GM21737 (cell line): ENCODE measurements around the gene U2AF2.
"Not testable (repeated sequence)": the region's sequence is repeated elsewhere in the genome, so short reads cannot be mapped to it uniquely, and the experiment has no call there.

Source experiments
- ATAC-seq: cut with Tn5 transposase; IDR thresholded peaks from one replicate; pipeline ENCODE4 v1.9.1; 2021; ENCODE audit warnings: mild to moderate bottlenecking, moderate library complexity; ENCODE audit not compliant: unreplicated experiment

Gene U2AF2

DNA sequence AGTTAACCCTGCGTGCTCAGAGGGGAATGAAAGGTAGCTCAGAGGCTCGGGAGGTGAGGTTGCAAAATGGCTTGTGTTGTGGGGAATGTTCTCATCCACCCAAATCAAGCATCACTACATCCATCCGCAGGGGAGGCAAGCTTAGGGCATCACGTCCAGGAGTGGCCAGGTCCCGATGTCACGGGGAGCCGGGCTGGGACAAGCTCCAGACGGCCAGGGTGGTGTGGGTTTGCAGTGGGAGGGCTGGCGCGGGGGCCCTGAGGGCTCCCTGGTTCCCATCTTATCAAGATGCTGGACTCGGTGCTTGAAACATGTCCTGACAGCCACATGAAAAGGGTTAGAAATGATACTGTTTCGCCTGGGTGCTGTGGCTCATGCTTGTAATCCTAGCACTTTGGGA lies 46.0 kb downstream of the U2AF2 start:
- ATAC-seq = no peak

DNA sequence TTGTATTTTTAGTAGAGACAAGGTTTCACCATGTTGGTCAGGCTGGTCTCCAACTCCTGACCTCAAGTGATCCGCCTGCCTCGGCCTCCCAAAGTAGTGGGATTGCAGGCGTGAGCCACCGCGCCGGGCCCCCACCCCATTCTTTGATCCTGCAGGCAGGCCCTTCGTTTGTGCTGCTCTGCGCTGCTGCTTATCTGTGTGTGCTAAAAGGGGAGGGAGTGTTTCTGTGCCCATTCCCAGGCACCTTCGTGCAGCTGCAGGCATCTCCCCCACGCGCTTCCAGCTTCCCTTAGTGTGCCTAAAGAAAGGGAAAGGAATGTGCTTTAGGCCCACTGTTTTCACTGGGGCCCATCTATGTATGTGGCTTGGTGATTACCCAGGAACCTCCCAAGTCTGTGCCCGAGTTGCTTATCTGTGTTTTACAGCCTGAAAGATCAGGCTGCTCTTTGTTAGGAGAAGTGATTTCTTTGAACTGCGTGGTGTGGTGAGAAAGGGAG lies 47.3 kb downstream of the U2AF2 start:
- ATAC-seq = no peak

DNA sequence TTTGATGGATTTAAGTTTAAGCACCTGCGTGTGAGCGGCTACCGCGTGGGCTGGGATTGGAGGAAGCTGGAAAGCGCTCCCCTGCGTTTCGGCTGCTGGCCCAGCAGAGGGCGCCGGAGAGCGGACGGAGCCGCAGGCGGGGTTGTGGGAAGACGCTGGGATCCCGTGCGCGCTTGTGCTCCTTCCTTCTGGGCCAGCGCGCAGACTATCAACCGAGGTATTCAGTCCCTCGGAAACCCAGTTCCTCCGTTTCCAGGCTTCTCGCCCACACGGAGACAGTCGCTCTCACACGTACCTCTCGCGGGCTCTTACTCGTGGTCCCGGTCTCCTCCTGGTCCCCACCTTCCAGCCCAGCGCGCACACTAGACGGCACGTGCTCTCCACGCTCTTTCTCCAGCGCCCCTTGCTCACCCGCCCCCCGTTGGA lies 49.0 kb downstream of the U2AF2 start:
- no peak for ATAC-seq

GRCh38 chr19:55704494-55705245 lies 49.8 kb downstream of the U2AF2 start:
- no peak for ATAC-seq

GRCh38 chr19:55705972-55706371 lies 51.1 kb downstream of the U2AF2 start:
- ATAC-seq = no peak

- ATAC-seq = no peak
Observed at GRCh38 chr19:55711719-55712118, 56.9 kb downstream of the U2AF2 start.

DNA sequence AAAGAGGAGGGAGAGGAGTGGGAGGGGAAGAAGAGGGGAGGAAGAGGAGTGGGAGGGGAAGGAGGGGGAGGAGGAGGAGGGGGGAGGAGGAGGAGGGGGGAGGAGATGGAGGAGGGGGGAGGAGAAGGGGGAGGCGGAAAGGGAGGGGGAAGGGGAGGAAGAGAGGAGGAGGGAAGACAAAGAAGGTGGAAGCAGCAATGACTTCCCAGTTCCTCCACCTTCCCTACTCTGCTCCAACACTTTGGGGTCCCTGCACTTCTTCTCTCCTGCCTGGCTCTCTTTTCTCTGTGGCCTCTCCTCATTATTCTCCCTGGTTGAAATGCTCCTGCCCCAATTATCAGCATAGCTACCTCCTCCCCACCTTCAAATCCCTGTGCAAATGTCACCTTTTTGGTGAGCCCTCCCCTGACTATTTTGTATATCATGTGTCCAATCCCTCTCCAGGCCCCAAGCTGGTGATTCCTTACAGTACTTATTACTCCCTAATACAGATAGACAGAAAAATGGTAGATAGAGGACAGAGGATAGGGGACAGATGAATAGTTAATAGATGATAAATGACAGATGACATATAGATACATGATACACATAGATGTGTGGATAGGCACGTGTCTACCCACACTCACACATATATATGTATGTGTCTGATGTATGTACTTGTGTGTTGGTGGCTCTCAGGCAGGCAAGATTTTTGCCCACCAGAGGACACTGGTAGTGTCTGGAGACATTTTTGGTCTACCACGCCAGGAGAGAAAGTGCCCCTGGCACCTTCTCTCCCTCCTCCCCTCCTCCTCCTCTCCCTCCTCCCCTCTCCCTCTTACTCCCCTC lies 58.2 kb downstream of the U2AF2 start:
- ATAC-seq = no peak

DNA sequence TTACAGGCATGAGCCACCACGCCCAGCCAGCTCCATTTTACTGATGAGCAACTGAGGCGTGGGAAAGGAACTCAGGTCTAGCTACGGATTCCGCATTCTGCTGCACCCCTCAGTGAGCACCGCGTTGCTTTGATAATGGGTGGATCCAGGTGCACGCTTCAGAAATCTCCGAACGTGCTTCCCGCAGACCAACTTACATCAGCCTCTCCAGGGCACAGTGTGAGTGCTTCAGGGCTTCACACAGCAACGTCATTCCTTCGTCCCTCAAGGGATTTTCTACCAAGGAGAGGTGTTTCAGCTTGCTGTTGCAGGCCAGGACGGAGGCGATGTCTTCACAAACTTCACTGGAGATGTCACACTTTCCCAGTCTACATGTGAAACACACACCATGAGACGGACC lies 61.7 kb downstream of the U2AF2 start:
- no peak for ATAC-seq

DNA sequence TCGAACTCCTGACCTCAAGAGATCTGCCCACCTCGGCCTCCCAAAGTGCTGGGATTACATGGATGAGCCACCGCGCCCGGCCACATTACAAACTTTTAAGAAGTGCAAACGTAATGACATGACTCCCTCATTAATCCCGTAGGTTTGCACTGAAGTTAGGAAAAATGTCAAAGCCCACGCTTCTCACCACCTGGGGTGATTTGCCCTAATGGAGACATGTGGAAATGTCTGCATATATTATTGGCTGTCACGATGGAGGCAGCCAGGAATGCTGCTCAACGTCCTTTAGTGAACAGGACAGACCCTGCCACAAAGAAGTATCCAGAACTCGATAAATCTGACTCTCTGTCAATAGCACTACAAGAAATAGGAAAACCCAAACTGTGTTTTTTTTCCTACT lies 62.4 kb downstream of the U2AF2 start:
- no peak for ATAC-seq

DNA sequence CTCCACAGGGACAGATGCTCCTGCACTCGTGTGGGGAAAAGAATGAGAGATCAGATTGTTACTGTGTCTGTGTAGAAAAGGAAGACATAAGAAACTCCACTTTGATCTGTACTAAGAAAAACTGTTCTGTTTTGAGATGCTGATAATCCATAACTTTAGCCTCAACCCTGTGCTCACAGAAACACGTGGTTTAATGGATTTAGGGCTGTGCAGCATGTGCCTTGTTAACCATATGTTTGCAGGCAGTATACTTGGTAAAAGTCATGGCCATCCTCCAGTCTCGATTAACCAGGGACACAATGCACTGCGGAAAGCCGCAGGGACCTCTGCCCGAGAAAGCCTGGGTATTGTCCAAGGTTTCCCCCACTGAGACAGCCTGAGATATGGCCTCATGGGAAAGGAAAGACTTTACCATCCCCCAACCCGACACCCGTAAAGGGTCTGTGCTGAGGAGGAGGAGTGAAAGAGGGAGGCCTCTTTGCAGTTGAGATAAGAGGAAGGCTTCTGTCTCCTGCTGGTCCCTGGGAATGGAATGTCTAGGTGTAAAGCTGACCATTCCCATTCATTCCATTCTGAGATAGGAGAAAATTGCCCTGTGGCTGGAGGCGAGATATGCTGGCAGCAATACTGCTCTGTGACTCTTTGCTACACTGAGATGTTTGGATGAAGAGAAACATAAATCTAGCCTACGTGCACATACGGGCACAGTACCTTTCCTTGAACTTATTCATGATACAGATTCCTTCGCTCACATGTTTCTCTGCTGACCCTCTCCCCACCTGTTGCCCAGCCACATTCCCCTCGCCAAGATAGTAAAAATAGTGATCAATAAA lies 63.3 kb downstream of the U2AF2 start:
- not testable (repeated sequence) for ATAC-seq

- ATAC-seq = no peak
Observed at GRCh38 chr19:55720214-55720746, 65.4 kb downstream of the U2AF2 start.

- ATAC-seq = no peak
Observed at GRCh38 chr19:55720801-55721200, 66.0 kb downstream of the U2AF2 start.

GRCh38 chr19:55723491-55723890 lies 68.7 kb downstream of the U2AF2 start:
- no peak for ATAC-seq
